GM23338 (cell line): Measurements from ENCODE around the gene VEGFB.

Source experiments
- CTCF ChIP-seq, 2 experiments: fragments of 200-600 bp in 1 of 2; sonication (generic) in 1 of 2; conservative IDR thresholded peaks; 2 replicates each; pipeline versions ENCODE4 v1.5.1 to v1.6.1; 2016 to 2017; ENCODE audit warnings: antibody characterized with exemption in 2 of 2, low read depth in 2 of 2, mild to moderate bottlenecking in 2 of 2, moderate library complexity in 1 of 2
- EZH2 ChIP-seq: fragments of 200-600 bp; sonication (generic); IDR thresholded peaks from one replicate; pipeline ENCODE4 v1.8.0; 2017; ENCODE audit warnings: antibody characterized with exemption, mild to moderate bottlenecking, low read depth; ENCODE audit not compliant: unreplicated experiment

DNA sequence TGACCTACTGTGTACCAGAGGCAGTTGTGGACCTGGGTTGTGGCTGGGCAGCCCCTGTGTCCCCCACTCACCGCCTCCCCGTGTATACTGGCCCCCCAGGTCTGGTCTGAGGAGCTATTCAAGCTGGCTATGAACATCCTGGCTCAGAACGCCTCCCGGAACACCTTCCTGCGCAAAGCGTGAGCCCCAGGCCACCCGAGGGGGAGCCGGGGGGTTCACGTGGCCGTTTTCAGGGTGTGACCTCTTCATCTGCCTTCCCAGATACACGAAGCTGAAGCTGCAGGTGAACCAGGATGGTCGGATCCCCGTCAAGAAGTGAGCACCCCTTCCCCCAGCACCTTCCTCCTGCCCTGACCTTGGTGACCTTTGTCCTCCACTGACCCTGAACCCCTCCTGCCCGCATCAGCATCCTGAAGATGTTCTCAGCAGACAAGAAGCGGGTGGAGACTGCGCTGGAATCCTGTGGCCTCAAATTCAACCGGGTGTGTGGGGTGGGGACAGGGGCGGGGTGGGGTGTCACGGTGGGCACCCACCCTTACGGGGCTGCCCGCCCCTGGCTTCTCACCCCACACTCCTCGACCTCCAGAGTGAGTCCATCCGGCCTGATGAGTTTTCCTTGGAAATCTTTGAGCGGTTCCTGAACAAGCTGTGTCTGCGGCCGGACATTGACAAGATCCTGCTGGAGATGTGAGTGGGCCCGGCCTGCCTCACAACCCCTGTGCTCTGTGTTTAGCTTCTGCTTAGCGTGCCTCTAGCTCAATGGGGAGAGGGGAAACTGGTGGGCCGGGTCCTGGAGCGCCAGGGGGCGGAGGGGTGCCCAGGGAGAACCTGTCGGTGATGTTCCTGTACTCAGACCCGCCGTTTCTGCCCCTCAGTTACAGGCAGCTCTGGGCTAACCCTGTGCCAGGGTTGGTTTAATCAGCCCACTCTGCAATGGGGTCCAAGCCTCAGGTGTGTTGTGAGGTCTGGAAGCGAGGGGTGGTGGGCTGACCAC lies 21.0 kb downstream of the VEGFB start:
- TF ChIP-seq CTCF (conservative IDR thresholded peaks at IDR 0.05; ENCODE audit: low read depth in 2 of 2) (no peak), EZH2 (no peak)
